ENCODE data around the gene PDE6C.

DNA sequence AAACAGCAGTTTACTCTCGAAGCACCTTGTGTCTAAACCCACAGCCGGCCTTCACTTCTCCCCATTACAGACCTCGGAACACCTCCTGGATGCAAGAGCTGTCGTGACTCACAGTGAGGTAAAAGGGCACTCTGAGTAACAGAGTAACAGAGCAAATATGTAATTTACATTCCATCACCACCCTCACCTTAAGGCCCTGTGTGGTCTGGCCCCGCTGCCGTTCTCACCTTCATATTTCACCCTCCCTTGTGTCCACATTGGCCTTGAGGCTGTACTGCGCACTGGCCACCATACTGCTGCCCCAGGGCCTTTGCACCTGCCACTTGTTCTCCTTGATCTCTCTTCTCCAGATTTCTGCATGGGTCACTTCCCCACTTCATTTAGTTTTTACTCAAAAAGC is 33.2 kb upstream of the PDE6C start:
- TF ChIP-seq FOXA1 (IDR thresholded peaks at IDR 0.05) (no peak), RAD21 (IDR thresholded peaks at IDR 0.05) (no peak), EGR1 (IDR thresholded peaks at IDR 0.05; ENCODE audit: low read depth in 2 of 2) (no peak), GABPA (IDR thresholded peaks at IDR 0.05 in 1 of 2, conservative IDR thresholded peaks at IDR 0.05 in 1 of 2) (no peak), TAF1 (conservative IDR thresholded peaks at IDR 0.05) (no peak)
- TF ChIP-seq, protein P1, sequence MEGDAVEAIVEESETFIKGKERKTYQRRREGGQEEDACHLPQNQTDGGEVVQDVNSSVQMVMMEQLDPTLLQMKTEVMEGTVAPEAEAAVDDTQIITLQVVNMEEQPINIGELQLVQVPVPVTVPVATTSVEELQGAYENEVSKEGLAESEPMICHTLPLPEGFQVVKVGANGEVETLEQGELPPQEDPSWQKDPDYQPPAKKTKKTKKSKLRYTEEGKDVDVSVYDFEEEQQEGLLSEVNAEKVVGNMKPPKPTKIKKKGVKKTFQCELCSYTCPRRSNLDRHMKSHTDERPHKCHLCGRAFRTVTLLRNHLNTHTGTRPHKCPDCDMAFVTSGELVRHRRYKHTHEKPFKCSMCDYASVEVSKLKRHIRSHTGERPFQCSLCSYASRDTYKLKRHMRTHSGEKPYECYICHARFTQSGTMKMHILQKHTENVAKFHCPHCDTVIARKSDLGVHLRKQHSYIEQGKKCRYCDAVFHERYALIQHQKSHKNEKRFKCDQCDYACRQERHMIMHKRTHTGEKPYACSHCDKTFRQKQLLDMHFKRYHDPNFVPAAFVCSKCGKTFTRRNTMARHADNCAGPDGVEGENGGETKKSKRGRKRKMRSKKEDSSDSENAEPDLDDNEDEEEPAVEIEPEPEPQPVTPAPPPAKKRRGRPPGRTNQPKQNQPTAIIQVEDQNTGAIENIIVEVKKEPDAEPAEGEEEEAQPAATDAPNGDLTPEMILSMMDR (IDR thresholded peaks at IDR 0.05; ENCODE audit: low read depth, low read length, missing input control), result no peak
- TF ChIP-seq, protein P2, sequence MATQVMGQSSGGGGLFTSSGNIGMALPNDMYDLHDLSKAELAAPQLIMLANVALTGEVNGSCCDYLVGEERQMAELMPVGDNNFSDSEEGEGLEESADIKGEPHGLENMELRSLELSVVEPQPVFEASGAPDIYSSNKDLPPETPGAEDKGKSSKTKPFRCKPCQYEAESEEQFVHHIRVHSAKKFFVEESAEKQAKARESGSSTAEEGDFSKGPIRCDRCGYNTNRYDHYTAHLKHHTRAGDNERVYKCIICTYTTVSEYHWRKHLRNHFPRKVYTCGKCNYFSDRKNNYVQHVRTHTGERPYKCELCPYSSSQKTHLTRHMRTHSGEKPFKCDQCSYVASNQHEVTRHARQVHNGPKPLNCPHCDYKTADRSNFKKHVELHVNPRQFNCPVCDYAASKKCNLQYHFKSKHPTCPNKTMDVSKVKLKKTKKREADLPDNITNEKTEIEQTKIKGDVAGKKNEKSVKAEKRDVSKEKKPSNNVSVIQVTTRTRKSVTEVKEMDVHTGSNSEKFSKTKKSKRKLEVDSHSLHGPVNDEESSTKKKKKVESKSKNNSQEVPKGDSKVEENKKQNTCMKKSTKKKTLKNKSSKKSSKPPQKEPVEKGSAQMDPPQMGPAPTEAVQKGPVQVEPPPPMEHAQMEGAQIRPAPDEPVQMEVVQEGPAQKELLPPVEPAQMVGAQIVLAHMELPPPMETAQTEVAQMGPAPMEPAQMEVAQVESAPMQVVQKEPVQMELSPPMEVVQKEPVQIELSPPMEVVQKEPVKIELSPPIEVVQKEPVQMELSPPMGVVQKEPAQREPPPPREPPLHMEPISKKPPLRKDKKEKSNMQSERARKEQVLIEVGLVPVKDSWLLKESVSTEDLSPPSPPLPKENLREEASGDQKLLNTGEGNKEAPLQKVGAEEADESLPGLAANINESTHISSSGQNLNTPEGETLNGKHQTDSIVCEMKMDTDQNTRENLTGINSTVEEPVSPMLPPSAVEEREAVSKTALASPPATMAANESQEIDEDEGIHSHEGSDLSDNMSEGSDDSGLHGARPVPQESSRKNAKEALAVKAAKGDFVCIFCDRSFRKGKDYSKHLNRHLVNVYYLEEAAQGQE (IDR thresholded peaks at IDR 0.05), result no peak
- TF ChIP-seq, protein P3, sequence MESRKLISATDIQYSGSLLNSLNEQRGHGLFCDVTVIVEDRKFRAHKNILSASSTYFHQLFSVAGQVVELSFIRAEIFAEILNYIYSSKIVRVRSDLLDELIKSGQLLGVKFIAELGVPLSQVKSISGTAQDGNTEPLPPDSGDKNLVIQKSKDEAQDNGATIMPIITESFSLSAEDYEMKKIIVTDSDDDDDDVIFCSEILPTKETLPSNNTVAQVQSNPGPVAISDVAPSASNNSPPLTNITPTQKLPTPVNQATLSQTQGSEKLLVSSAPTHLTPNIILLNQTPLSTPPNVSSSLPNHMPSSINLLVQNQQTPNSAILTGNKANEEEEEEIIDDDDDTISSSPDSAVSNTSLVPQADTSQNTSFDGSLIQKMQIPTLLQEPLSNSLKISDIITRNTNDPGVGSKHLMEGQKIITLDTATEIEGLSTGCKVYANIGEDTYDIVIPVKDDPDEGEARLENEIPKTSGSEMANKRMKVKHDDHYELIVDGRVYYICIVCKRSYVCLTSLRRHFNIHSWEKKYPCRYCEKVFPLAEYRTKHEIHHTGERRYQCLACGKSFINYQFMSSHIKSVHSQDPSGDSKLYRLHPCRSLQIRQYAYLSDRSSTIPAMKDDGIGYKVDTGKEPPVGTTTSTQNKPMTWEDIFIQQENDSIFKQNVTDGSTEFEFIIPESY (IDR thresholded peaks at IDR 0.05), result no peak
- TF ChIP-seq, protein P4, sequence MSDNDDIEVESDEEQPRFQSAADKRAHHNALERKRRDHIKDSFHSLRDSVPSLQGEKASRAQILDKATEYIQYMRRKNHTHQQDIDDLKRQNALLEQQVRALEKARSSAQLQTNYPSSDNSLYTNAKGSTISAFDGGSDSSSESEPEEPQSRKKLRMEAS (IDR thresholded peaks at IDR 0.05), result no peak
